Medulla oblongata (tissue), 1 donor: ENCODE measurements around the gene PKD2L1.

Experiments used
- DNase-seq: peaks from one replicate; pipeline ENCODE4 v3.0.0-alpha.2; 2015; ENCODE audit errors: extremely low spot score

Gene PKD2L1

GRCh38 chr10:100356067-100357017 lies 26.3 kb upstream of the PKD2L1 start:
- no peak for DNase-seq

GRCh38 chr10:100355086-100355485 lies 25.1 kb upstream of the PKD2L1 start:
- no peak for DNase-seq

DNA sequence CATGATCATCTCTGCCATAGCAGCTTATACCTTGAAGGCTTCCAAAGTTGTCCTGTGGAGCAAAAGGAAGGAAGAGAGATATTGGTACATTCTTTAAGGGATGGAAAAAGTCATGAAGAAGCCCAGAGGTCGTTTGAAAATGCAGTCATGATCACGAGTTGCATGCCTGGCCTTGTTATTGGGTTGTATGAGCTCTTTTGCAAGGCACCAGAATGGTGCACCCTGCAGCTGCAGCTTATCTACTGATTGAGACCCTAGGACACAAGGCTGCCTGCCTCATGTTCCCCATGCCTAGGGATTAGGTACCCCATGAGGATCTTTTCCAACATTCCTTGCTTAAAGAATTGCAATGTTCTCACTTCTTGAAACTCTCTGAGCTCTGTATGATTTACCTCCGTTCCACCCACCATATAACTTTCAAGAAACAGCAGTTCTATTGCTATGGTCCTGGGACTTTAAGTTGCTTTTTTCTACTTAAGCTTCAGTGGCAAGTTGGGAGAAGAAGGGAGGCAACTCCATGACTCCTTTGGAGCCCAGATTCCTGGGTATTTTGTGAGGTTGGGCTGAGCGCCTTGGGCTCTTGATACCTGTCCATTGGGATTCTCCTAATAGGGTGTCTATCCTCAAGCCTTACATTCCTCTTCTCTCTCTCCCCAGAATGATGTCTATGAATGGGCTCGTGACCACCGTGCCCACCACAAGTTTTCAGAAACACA lies 23.9 kb upstream of the PKD2L1 start:
- DNase-seq, result no peak

DNA sequence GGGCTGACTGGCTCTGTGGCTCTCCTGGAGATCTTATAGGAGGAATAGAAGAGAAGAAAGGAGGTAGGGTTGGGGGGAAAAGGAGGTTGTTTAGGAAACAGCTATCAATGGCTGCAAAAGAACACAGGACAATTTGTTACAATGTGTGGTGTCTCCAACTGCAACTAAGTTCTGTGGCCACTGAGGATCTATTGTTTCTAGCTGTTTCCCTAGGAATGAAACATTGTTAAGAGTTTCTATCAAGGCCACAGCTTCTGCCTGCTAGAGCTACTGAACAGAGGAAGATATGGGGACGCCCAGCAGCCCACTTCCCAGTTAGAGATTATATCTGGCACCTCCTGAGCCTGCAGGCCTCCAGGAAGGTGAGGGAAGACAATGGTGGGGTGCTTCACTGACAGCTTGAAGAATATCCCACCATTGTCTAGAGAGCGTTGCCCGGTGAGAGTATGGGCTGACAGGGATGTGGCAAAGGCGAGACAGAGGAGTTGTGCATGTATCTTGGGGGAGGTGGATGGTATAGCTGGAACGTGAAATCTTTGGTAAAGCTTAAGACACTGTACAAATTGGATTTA lies 21.0 kb upstream of the PKD2L1 start:
- DNase-seq, result peak; percentile 76

GRCh38 chr10:100349672-100350071 lies 19.6 kb upstream of the PKD2L1 start:
- no peak for DNase-seq

DNA sequence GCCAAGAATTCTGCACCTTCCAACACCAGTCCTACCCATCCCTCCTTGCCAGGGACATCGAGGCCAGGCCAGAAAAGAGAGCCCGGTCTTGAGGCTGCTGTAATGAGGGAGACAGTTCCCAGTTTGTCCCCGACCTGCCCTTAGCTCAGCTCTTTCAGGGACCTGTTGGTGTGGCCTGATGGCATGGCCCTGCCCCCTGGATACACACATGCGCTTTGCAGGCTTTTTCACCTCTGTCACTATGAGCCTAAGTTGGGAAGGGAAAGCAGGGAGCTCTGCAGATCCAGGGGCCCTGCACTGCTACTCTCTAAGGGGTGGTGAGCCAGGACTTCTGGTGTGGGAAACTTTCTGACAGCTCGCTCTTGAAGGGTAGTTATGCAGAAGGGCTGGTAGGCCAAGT lies 19.1 kb upstream of the PKD2L1 start:
- no peak for DNase-seq

DNA sequence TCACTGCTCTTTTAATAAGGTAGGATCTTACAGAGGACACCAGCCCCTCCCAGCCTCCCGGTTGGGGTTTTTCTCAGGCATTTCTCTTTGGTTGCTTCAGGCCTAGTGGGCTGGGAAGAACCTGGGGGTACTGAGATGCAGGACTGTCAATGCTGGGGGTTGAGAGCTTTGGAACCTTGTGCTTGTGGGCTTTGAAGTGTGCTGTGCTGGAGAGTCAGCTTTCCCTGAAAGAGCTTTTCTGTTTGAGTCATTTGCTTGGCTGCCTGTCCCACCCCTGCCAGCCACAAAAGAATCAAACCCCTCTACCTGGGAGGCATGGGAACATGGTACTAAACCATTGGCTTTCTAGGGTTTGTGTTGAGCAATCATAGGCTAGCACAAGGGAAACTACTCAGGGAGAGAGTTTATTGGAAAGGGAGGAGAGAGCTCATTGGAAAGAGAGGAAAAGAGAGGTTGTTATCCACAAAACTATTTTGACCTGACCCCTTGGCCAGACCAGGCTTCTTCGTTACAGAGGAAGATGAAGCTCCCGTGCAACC lies 18.4 kb upstream of the PKD2L1 start:
- no peak for DNase-seq

GRCh38 chr10:100347568-100348195 lies 17.7 kb upstream of the PKD2L1 start:
- DNase-seq, result peak; percentile 49

DNA sequence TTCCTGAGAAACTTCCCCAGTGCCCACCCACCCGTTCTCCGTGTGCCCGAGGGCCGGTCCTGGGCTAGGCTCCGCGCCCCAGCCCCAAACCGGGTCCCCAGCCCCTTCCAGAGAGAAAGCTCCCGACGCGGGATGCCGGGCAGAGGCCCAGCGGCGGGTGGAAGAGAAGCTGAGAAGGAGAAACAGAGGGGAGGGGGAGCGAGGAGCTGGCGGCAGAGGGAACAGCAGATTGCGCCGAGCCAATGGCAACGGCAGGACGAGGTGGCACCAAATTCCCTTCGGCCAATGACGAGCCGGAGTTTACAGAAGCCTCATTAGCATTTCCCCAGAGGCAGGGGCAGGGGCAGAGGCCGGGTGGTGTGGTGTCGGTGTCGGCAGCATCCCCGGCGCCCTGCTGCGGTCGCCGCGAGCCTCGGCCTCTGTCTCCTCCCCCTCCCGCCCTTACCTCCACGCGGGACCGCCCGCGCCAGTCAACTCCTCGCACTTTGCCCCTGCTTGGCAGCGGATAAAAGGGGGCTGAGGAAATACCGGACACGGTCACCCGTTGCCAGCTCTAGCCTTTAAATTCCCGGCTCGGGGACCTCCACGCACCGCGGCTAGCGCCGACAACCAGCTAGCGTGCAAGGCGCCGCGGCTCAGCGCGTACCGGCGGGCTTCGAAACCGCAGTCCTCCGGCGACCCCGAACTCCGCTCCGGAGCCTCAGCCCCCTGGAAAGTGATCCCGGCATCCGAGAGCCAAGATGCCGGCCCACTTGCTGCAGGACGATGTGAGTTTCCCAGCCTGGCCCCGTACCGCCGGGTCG lies 16.9 kb upstream of the PKD2L1 start, which contains the start of gene SCD:
Gene SCD (plus strand): TSS at position 469 of the 803 bp plus-strand sequence. CDS start 272 bp downstream, at position 741.
- peak; percentile 98 for DNase-seq

DNA sequence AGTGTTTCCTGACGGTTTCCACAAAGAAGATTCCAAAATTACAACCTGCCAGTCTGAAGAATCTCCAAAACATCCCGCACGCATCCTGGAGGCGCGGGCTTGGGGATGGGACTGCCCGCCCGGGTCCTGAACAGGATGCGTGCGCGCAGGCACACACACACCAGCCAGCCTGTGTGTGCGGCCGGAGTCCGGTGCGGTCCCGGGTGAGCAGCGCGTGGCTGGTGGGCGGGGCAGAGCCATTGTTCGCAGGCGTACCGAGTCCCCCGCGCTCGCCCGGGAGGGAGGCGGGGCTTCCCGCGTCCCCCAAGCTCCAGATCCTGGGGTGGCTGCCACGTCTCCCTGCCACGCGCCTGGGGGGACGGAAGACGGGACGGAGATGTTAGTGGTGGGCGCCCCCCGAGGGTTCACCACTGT lies 16.3 kb upstream of the PKD2L1 start:
- peak; percentile 90 for DNase-seq

GRCh38 chr10:100345570-100346330 lies 15.7 kb upstream of the PKD2L1 start:
- peak; percentile 61 for DNase-seq

GRCh38 chr10:100344241-100344788 lies 14.3 kb upstream of the PKD2L1 start:
- DNase-seq, result no peak

DNA sequence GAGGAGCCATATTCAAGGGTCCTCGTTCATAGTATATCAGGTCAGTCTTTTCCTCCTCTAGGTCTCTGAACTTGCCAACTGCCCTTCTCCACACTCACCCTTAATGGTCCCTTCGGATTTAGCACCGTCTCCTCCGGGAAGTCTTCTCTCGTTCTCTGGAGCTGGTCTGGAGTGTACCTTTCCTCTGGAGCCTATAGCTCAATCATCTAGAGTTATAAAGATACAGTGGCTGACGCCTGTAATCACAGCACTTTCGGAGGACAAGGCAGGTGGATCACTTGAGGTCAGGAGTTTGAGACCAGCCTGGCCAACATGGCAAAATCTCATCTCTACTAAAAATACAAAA lies 12.6 kb upstream of the PKD2L1 start:
- no peak for DNase-seq

DNA sequence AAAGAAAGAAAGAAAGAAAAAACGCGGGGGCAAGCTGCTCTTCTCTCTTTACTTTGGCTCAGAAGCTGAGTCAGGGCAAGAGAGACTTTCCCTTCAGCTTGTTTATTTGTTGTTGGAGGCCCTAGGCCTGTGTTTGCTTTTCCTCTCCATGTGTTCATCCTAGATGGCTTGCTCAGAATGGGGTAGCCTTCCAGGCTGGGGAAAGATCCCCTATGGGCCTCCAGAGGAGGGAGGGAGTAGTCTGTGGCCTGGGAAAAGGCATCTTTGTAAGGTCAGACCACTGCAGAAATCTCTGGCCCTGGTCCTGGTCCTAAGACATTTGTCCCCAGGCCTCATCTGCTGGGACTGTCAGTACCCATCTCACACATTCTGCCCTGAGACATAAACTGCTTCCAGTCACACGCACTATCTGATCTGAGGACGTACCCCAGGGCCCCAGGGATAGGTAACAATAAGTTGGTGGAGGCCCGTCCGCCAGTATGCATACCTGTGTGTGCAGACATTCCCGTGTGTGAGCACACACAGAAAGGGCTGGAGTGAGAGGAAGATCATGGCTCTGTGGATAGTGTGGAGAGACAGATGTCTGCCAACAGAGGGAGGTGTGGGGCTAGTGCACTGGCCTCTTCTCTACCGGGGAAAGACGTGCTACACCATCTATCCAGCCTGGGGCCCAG lies 12.1 kb upstream of the PKD2L1 start:
- DNase-seq, result peak; percentile 81

- DNase-seq, result peak; percentile 95
These were observed 11.2 kb upstream of the PKD2L1 start for GRCh38 chr10:100340948-100341847.

DNA sequence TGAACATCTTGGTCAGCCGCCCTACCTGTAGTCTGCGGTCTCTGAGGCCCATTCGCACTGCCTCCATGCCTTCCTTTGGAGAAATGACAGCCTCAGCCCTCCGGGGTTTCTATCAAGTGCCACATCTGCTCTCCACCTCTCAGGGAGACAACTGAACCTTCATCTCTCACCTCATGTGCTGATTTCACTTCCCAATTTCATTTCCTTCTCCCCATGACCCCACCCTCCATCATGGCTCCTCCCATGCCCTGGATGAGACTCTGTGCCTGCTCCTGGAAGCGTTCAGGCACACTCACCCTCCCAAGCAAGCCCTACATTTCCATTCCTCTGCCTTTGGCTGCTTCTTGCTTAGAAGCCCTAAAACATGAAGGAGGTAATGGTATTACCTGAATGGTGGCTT lies 9.2 kb upstream of the PKD2L1 start:
- DNase-seq, result no peak

- DNase-seq, result peak; percentile 87
These were observed 8.5 kb upstream of the PKD2L1 start for GRCh38 chr10:100338434-100339036.

DNA sequence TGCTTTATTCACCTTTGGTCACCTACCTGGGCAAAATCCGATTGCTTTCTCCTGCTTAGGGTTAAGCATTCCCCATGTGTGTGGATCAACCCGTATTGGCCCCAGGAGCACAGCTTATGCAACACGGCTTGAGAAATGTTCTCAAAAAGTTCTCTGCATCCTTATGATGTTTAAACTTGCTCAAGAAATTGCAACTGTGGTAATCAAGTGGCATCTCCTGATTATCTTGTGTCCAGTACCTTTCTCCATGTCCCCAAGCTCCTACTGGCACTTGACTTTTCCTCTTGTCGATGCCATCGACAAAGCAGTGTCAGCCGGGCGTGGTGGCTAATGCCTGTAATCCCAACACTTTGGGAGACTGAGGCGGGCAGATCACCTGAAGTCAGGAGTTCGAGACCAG lies 4.7 kb upstream of the PKD2L1 start:
- DNase-seq, result no peak
